MV-4-11 (cell line): ENCODE data around the gene PTPRN2.
"Not testable (repeated sequence)": the region's sequence is repeated elsewhere in the genome, so short reads cannot be mapped to it uniquely, and the experiment has no call there.

ENCODE experiments used
- DNase-seq: peaks from one replicate; lab custom pipeline; 2025; lab: John Stamatoyannopoulos, UW

The PTPRN2 gene

DNA sequence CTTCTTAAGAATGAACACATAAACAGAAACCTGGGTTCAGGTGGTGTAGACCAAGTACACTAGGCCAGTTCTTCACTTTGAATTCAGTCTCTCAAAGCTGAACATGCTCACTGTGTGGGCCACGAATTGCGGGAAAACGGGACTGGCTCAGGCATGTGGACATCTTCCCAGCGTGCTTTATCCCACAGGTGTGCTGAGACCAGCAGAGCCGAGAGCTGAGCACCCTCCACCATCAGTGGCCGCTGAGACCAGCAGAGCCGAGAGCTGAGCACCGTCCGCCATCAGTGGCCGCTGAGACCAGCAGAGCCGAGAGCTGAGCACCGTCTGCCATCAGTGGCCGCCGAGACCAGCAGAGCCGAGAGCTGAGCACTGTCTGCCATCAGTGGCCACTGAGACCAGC is 985.5 kb downstream of the PTPRN2 start:
- DNase-seq = no peak

GRCh38 chr7:157601530-157601929 is 986.1 kb downstream of the PTPRN2 start:
- no peak for DNase-seq

DNA sequence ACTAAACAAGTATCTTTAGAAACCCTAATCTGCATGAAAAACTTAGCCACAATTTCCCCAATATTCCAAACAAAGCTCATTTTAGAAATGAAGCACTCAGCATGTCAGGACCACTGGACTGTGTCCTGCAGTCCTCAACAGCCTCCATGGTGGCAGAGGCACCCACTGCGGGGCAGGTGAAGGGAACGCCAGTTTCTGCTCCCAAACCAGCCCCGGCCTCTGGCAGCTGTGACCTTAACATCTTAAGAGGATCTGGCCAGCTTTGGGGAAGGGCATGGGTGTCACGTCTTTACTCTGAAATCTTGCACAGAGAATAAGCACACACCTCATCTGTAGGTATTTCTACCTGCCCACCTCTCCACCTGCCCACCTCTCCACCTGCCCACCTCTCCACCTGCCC is 988.1 kb downstream of the PTPRN2 start:
- DNase-seq = no peak

DNA sequence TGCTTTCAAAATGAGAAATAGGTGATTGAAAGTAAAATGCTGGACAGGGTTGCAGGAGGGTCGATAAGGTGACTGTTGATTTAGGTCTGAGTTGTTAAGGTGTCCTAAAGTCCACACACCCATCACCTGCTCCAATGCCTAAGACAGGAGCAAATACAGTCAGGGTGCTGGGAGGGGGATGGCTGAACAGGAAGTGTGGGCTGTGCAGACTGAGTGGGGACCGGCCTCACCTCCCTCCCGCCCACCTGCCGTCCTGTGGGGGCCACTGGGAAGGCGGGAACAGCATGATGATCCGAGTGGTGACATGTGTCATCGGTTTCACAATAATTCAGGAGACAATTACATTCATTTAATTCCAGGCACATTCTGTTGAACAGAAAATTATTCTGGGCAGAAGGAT is 990.1 kb downstream of the PTPRN2 start:
- no peak for DNase-seq

DNA sequence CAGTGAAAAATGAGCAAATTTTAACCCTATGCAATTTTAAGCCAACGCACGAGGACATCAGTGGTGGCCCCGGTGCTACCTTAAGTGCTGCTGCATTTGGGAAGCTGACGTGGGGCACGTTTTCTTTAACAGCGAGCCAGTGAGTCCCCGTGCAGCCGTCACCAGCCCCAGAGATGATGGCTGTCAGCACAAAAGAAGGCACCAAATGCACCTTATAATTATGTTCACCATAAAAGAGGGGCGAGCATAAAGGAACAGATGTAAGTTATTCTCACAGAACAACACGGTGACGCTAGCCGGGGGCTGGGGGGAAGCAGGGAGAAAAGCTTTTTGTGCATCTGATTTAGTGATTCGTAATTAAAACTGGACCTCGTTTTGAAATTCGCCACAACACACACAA is 990.7 kb downstream of the PTPRN2 start:
- no peak for DNase-seq

DNA sequence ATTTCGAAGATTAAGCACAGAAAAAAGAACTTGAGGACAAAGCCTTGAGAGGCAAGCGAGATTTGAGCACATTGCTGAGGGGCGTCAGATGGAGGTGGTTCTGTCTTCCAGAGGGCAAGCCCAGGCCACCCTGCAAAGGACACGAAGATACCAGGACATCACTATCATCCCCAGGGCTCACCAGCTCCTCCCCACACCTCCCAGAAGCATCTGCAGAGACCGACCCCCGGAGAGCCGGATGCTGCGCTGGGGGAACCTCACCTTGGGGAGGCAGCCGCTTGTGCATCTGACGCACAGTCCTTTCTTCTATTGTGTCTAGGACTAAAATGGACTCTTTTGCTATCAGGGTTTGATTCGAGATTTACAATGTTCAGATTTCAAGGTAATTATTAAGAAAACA is 991.2 kb downstream of the PTPRN2 start:
- no peak for DNase-seq

DNA sequence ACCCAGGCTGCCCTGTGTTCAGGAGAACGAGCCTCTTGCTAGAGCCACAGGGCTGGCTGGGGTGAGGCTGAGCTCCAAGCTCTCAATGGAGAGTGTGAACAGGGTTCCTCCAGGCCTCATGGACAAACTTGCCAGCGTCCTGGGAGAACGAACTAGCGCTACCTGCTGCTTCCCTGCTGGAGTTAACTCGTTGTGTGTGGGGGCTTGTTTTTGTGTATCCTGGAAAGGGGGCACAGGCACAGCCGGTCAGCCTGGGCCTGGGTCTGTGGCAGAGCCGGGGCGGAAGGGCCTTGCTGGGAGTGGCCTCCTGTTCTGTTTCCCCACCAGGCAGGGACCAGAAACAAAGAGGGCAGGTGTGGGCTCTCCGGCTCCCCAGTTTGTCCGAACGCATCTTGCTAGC is 991.6 kb downstream of the PTPRN2 start:
- no peak for DNase-seq

GRCh38 chr7:157595086-157595855 is 992.4 kb downstream of the PTPRN2 start:
- DNase-seq = no peak

- DNase-seq = no peak
These were observed 993.3 kb downstream of the PTPRN2 start for GRCh38 chr7:157594306-157594705.

DNA sequence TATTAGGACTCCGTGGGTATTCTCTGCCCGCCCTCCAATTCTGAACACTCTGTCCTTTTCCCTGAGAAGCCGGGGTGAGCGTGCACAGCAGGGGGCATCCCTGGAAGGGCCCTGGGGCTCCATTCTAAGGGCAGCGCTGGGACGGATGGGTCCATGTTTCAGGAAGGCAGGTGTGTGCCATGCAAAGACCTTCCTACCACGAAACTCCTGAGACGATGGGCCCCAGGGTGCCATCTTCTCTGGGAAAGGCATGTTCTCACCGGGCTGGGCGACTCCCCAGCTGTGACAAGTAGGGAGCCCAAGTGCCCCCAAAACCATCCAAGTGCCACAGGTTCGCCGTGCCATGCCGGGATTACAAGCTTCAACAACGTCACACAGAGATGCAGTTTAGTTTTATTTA is 994.1 kb downstream of the PTPRN2 start:
- no peak for DNase-seq

GRCh38 chr7:157592636-157593320 is 994.8 kb downstream of the PTPRN2 start:
- DNase-seq = not testable (repeated sequence)

DNA sequence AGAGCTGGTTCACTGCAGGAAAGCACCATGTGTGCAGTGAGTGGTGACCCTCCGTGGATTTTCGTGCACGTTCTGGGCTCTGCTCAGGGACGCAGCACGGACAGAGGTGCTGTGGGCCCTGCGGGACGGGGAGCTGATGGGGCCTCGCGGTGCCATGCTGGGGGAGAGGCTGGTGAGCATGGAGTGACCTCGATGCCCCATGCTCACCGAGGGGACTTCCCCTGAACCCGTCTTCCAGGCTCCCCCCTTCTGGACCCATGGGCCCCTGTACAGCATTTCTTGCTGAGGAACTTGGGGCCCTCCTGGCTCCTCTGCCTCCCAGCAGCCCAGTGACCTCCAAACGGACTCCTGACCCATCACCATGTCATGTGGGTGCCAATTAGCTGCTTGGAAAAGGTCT is 997.1 kb downstream of the PTPRN2 start:
- no peak for DNase-seq

- DNase-seq = no peak
These were observed 997.9 kb downstream of the PTPRN2 start for GRCh38 chr7:157589680-157590079.

DNA sequence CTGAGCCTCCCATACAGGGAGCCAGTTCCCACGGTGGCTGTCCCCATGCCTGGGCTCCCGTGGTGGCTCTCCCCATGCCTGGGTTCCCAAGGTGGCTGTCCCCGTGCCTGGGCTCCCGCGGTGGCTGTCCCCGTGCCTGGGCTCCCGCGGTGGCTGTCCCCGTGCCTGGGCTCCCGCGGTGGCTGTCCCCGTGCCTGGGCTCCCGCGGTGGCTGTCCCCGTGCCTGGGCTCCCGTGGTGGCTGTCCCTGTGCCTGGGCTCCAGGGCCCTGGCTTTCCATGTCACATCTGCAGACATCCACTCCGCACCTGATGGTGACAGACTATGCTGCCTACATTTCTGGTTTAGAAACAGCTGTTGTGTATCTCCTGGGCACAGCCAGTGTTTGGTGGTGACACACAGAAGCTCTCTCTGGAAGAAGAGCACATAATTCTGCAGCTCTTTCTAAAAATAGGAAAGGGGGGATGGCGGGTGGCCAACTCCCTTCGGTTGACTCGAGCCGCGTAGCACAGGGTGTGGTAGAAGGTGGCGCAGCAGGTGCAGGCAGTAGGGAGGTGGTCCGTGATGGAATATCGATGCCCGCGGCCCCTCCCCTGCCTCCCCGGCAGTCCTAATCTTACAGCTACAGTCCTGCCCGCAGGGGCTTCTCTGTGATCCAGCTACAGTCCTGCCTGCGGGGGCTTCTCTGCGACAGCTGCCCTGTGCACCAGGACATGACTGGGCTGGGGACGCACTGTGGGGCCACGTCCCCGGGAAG is 999.6 kb downstream of the PTPRN2 start:
- DNase-seq = no peak

- DNase-seq = no peak
These were observed 1000.4 kb downstream of the PTPRN2 start for GRCh38 chr7:157587051-157587804.

DNA sequence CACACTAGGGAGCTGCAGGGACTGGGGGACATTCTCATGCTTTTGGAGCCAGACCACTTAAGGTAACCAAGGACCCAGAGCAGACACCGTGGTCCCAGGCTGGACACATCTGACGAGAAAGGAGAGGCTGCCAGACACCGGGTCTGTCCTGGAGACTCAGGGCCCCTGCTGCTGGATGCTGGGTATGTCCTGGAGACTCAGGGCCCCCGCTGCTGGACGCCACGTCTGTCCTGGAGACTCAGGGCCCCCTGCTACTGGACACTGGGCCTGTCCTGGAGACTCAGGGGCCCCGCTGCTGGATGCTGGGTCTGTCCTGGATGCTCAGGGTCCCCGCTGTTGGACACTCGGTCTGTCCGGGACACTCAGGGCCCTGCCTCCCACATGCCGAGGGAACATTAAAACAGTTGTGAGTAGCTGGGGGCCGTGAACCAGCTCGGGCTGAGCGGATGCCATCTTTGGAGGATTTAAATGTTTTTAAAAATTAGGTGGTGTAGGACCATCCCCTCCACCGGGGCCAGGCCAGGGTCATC is 1001.1 kb downstream of the PTPRN2 start:
- DNase-seq = no peak

DNA sequence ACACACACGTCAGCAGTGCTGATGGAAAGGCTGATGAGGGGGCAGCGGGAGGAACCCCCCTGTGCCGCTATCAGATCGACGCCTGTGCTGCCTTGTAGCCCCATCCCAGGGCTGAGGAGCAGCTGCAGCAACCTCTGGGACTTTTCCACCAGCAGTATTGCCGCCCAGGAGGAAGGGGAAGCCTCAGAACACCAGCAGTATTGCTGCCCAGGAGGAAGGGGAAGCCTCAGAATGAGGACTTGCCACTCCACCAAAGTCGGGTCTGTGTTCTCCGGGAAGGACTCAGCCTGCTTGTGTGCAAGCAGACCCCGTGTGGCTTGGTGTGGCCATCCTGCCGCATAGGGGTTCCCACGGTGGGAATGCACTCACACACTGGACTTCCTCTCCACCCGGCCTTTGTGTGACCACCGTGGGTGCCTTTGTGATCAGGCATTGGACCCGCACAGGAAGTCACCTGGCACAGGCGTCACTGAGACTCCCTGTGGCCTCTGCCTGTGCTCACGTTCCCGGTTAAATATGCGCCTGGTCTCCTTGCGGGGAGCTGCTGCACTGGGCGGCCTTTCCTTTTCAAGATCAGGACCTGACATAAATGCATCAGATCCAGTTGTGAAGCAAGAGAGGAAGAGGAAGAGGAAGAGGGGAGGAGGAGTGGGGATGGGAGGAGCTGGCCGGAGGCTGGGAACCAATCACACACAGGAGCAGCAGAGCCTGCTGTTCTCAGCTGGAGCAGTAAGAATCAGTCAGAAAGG is 1002.3 kb downstream of the PTPRN2 start:
- DNase-seq = no peak

GRCh38 chr7:157584420-157584819 is 1003.2 kb downstream of the PTPRN2 start:
- DNase-seq = no peak

DNA sequence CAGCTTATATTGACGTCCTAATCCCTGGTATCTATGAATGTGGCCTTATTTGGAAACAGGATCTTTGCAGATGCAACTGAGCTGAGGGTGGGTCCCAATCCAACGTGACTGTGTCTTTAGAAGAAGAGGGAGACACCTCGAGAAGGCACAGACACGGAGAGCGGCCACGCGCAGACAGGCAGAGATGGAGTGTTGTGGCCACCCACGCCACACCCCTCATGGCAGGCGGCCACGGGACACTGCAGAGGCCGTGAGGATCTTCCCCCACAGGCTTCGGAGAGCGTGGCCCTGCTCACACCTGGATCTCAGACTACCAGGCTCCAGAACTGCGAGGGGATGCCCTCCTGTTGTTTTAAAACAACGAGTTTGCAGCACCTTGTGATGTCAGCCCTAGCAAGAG is 1005.9 kb downstream of the PTPRN2 start:
- no peak for DNase-seq

DNA sequence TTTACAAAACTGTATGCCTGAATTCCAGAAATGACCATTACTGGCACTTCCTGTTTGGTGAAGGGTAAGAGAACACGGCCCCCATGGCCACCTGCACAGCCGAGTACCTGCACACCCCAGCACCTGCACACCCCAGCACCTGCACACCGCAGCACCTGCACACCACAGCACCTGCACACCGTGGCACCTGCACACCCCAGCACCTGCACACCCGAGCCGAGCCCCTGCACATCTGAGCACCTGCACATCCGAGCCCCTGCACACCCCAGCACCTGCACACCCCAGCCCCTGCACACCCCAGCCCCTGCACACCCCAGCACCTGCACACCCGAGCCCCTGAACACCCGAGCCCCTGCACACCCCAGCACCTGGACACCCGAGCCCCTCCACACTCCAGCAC is 1007.3 kb downstream of the PTPRN2 start:
- no peak for DNase-seq

DNA sequence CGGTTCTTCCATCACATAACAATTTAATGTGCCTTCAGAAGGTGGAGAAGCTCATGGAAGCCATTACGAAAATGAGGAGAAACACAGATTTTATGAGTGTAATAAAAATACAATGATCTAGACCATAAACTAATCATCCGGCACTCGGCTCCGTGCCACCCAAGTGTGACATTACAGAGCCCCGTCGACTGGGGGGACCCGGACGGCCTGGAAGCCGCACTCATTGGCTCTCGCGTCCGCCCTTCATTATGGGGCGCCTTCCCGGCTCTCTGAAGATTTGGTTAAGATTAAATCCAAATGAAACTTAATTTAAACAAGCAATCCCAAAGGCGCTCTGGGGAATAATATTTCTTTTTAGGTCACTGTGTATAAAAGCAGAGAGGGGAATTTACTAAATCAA is 1008.2 kb downstream of the PTPRN2 start:
- DNase-seq = no peak
